Panc1 (cell line): ENCODE data around the gene HOMER2. TPM values are rescaled to one million over a fixed set of nuclear protein-coding genes. Genes with fewer than 3 reads are reported as not detected.

Experiments used
- ATAC-seq: fragments of 200-7000 bp; cut with Tn5 transposase; 2 replicates; pipeline ENCODE4 v1.9.1; 2020; ENCODE audit warnings: mild to moderate bottlenecking, moderate library complexity
- BruUV-seq: library from RNA; stranded (reverse); fragments of 400-500 nt; replicated peaks from 2 replicates; lab custom pipeline; 2021; lab: Mats Ljungman, UMichigan
- CTCF ChIA-PET: fragments of 300-600 bp; sonication (Branson Sonifier 250); formaldehyde crosslinking; loops from one replicate; lab custom pipeline; 2022; ENCODE audit warnings: antibody characterized with exemption; lab: Charles Lee
- POLR2A ChIA-PET: fragments of 300-600 bp; sonication (Branson Sonifier 250); formaldehyde crosslinking; loops from one replicate; lab custom pipeline; 2022; ENCODE audit warnings: antibody characterized with exemption; lab: Charles Lee
- DNase-seq: peaks from one replicate; pipeline ENCODE4 v3.0.0-alpha.2; 2010; ENCODE audit warnings: low read depth, low spot score
- H3K27ac ChIP-seq: 2 replicates; pipeline ENCODE4 v1.5.1; 2011; ENCODE audit warnings: mild to moderate bottlenecking, low read length, inconsistent platforms
- H3K27me3 ChIP-seq: fragments of 200-500 bp; sonication (Bioruptor generic); 2 replicates; pipeline ENCODE4 v1.6.0; 2014; ENCODE audit warnings: low read length, inconsistent platforms; ENCODE audit not compliant: control insufficient read depth, insufficient read depth
- H3K36me3 ChIP-seq: fragments of 200-500 bp; sonication (Bioruptor generic); 2 replicates; pipeline ENCODE4 v1.5.1; 2014; ENCODE audit warnings: inconsistent platforms, mild to moderate bottlenecking, low read length, moderate library complexity; ENCODE audit not compliant: control insufficient read depth, insufficient read depth
- H3K4me1 ChIP-seq: 2 replicates; pipeline ENCODE4 v1.5.1; 2011; ENCODE audit warnings: inconsistent platforms, mild to moderate bottlenecking, low read length, moderate library complexity; ENCODE audit not compliant: control insufficient read depth, insufficient read depth
- H3K4me3 ChIP-seq, 2 experiments: 2 replicates each; pipeline ENCODE4 v1.5.1; 2011 to 2012; ENCODE audit warnings: low read depth in 2 of 2, low read length in 2 of 2, mild to moderate bottlenecking in 2 of 2, inconsistent platforms in 1 of 2, moderate library complexity in 1 of 2
- H3K9me3 ChIP-seq: fragments of 200-500 bp; sonication (Bioruptor generic); 2 replicates; pipeline ENCODE4 v1.5.1; 2014; ENCODE audit warnings: low read depth, mild to moderate bottlenecking, inconsistent platforms, low read length, moderate library complexity; ENCODE audit not compliant: control insufficient read depth, insufficient read depth
- POLR2AphosphoS5 ChIP-seq: IDR thresholded peaks from 2 replicates; pipeline ENCODE4 v1.6.1; 2012; ENCODE audit warnings: mild to moderate bottlenecking, low read depth, low read length, moderate library complexity
- SIN3A ChIP-seq: IDR thresholded peaks from 2 replicates; pipeline ENCODE4 v1.6.1; 2012; ENCODE audit warnings: low read depth, mild to moderate bottlenecking, low read length, moderate library complexity, borderline replicate concordance; ENCODE audit not compliant: insufficient read depth
- TCF7L2 ChIP-seq: IDR thresholded peaks from 2 replicates; pipeline ENCODE4 v1.6.1; 2011; ENCODE audit warnings: mild to moderate bottlenecking, low read depth, low read length, inconsistent platforms
- in situ Hi-C: cut with HindIII; loops from 2 replicates; pipeline ENCODE4 v1.10.0; 2016; ENCODE audit warnings: low sequenced_read_pairs, low pct_unique_long_range_greater_than_20kb
- intact Hi-C: fragments of 100-400 bp; cut with micrococcal nuclease; formaldehyde crosslinking; loops from one replicate; pipeline ENCODE4 v1.10.0; 2022; ENCODE audit not compliant: unreplicated experiment
- total RNA-seq: library from RNA; stranded (reverse); gene quantifications from one replicate; pipeline ENCODE4 v1.2.1, GENCODE V29; 2021; ENCODE audit not compliant: unreplicated experiment
- TF ChIP-seq, protein P1 (sequence below): fragments of 450-650 bp; IDR thresholded peaks from 2 replicates; pipeline ENCODE4 v1.5.1; 2017; ENCODE audit warnings: mild to moderate bottlenecking
- TF ChIP-seq, protein P2 (sequence below), 2 experiments: IDR thresholded peaks; 2 replicates each; pipeline ENCODE4 v1.6.1; 2011 to 2012; ENCODE audit warnings: low read depth in 2 of 2, control low read depth in 1 of 2, low read length in 1 of 2, mild to moderate bottlenecking in 1 of 2, moderate library complexity in 1 of 2; ENCODE audit not compliant: insufficient read depth in 1 of 2

Gene HOMER2
- total RNA-seq, 1 experiment from 2014 or later = 35.9 TPM

DNA sequence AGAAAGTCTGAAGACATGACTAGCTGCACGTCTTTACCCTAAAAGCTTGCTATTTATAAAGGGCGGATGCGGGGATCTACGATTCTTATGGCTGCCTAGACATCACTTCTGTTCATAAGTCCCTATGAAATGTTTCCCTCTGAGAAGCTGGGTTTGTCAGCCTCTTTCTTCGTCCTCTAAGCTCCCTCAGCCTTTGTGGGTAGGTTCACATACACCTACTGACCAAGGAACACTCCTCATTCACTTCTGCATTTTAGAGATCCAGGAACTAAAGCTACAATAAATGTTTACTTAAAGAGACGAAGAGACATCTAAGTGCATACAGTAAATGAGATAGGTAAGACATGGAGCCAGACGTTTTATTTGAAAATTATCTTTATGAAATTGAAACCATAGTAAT lies 16.8 kb upstream of the HOMER2 start:
- POLR2A ChIA-PET = interaction anchor here (0.6 kb wide), 2 partner anchors 12 to 1801 kb away, joined by 3 to 5 read pairs; no protein-coding TSS in a partner anchor
- Histone ChIP-seq H3K9me3 (no peaks in the 10 kb centered on the region), H3K4me3 (no peak overlapping the region), H3K36me3 (no peaks in the 10 kb centered on the region), H3K27ac (no peak overlapping the region), H3K27me3 (no peaks in the 10 kb centered on the region), H3K4me1 (no peaks in the 10 kb centered on the region)
- BruUV-seq = no TSS peak
- no peak for DNase-seq
- in situ Hi-C loops (no loop called here), intact Hi-C loops (no loop called here)
- no peak for ATAC-seq
- CTCF ChIA-PET = no interaction called here
- TF ChIP-seq, protein P1, sequence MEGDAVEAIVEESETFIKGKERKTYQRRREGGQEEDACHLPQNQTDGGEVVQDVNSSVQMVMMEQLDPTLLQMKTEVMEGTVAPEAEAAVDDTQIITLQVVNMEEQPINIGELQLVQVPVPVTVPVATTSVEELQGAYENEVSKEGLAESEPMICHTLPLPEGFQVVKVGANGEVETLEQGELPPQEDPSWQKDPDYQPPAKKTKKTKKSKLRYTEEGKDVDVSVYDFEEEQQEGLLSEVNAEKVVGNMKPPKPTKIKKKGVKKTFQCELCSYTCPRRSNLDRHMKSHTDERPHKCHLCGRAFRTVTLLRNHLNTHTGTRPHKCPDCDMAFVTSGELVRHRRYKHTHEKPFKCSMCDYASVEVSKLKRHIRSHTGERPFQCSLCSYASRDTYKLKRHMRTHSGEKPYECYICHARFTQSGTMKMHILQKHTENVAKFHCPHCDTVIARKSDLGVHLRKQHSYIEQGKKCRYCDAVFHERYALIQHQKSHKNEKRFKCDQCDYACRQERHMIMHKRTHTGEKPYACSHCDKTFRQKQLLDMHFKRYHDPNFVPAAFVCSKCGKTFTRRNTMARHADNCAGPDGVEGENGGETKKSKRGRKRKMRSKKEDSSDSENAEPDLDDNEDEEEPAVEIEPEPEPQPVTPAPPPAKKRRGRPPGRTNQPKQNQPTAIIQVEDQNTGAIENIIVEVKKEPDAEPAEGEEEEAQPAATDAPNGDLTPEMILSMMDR = no peak
- no peak for TF ChIP-seq SIN3A
- TF ChIP-seq POLR2AphosphoS5 = no peak
- TF ChIP-seq TCF7L2 = no peak
- TF ChIP-seq, protein P2, sequence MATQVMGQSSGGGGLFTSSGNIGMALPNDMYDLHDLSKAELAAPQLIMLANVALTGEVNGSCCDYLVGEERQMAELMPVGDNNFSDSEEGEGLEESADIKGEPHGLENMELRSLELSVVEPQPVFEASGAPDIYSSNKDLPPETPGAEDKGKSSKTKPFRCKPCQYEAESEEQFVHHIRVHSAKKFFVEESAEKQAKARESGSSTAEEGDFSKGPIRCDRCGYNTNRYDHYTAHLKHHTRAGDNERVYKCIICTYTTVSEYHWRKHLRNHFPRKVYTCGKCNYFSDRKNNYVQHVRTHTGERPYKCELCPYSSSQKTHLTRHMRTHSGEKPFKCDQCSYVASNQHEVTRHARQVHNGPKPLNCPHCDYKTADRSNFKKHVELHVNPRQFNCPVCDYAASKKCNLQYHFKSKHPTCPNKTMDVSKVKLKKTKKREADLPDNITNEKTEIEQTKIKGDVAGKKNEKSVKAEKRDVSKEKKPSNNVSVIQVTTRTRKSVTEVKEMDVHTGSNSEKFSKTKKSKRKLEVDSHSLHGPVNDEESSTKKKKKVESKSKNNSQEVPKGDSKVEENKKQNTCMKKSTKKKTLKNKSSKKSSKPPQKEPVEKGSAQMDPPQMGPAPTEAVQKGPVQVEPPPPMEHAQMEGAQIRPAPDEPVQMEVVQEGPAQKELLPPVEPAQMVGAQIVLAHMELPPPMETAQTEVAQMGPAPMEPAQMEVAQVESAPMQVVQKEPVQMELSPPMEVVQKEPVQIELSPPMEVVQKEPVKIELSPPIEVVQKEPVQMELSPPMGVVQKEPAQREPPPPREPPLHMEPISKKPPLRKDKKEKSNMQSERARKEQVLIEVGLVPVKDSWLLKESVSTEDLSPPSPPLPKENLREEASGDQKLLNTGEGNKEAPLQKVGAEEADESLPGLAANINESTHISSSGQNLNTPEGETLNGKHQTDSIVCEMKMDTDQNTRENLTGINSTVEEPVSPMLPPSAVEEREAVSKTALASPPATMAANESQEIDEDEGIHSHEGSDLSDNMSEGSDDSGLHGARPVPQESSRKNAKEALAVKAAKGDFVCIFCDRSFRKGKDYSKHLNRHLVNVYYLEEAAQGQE (IDR thresholded peaks at IDR 0.05; ENCODE audit: insufficient read depth in 1 of 2, low read depth in 2 of 2, low read length in 1 of 2) = no peak

DNA sequence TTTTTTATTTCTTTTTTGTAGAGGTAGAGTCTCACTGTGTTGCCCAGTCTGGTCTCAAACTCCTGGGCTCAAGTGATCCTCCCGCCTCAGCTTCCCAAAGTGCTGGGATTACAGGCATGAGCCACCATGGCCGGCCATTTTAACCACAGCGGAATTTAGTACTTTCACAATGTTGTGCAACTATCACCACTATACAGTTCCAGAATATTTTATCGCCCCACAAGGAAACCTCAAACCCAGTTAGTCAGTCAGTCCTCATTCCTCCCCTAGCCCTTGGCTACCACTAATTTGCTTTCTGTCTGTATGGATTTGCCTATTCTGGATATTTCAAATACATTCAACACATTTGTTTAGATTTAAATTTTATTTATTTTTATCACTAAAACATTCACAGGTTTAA lies 15.5 kb upstream of the HOMER2 start:
- no peaks in the 10 kb centered on the region for H3K9me3 ChIP-seq
- in situ Hi-C loops = no loop called here
- ATAC-seq (no peak), DNase-seq (no peak)
- no peaks in the 10 kb centered on the region for H3K4me1 ChIP-seq
- H3K27ac ChIP-seq = no peak overlapping the region
- TF ChIP-seq, protein P2 (IDR thresholded peaks at IDR 0.05; ENCODE audit: insufficient read depth in 1 of 2, low read depth in 2 of 2, low read length in 1 of 2) = no peak
- TF ChIP-seq SIN3A (no peak), TCF7L2 (no peak), POLR2AphosphoS5 (no peak)
- TF ChIP-seq, protein P1 = no peak
- no TSS peak for BruUV-seq
- no peaks in the 10 kb centered on the region for H3K36me3 ChIP-seq
- ChIA-PET CTCF (no interaction called here), POLR2A (no interaction called here)
- no peak overlapping the region for H3K4me3 ChIP-seq
- intact Hi-C loops = no loop called here
- no peaks in the 10 kb centered on the region for H3K27me3 ChIP-seq
